Activated T-helper 1 cell treated with anti-CD3 and anti-CD28 coated beads, Interleukin-2, amount 50 U/mL, for 16 hours (primary cell): ENCODE data around the gene UCHL3.
A peak's percentile ranks its signal among the peaks of the same experiment; 100 is the strongest.

Source experiments
- DNase-seq, 2 donors: peaks; one replicate each; pipeline ENCODE4 v3.0.0-alpha.2; 2020; ENCODE audit warnings: low read depth in 1 of 2, low spot score in 1 of 2

Gene UCHL3

GRCh38 chr13:75621147-75621546 lies 71.6 kb downstream of the UCHL3 start:
- DNase-seq, result no peak

- no peak for DNase-seq
Observed at GRCh38 chr13:75628801-75629200, 79.2 kb downstream of the UCHL3 start.

- DNase-seq, result no peak
Observed at GRCh38 chr13:75633285-75633684, 83.7 kb downstream of the UCHL3 start.

GRCh38 chr13:75635101-75635827 lies 85.7 kb downstream of the UCHL3 start:
- peak in 1 of 2 donors; percentile 3 for DNase-seq

- DNase-seq, result peak; percentile 25 to 31
Observed at GRCh38 chr13:75635828-75636435, 86.3 kb downstream of the UCHL3 start, which contains the start of gene LMO7. LMO7 (plus strand) TSS chr13:75636330; CDS start chr13:75636658, 328 bp downstream.

GRCh38 chr13:75636436-75637180 lies 87.0 kb downstream of the UCHL3 start:
- peak; percentile 8 to 17 for DNase-seq

- no peak for DNase-seq
Observed at GRCh38 chr13:75637181-75637750, 87.7 kb downstream of the UCHL3 start.

- DNase-seq, result no peak
Observed at GRCh38 chr13:75639454-75639853, 89.9 kb downstream of the UCHL3 start.

GRCh38 chr13:75641026-75641425 lies 91.4 kb downstream of the UCHL3 start:
- DNase-seq, result no peak

GRCh38 chr13:75643182-75643581 lies 93.6 kb downstream of the UCHL3 start:
- no peak for DNase-seq

- DNase-seq, result no peak
Observed at GRCh38 chr13:75643693-75644092, 94.1 kb downstream of the UCHL3 start.

- no peak for DNase-seq
Observed at GRCh38 chr13:75645141-75645540, 95.5 kb downstream of the UCHL3 start.

- no peak for DNase-seq
Observed at GRCh38 chr13:75647126-75647784, 97.7 kb downstream of the UCHL3 start.

GRCh38 chr13:75648446-75648845 lies 98.9 kb downstream of the UCHL3 start:
- DNase-seq, result no peak

- no peak for DNase-seq
Observed at GRCh38 chr13:75651013-75651412, 101.4 kb downstream of the UCHL3 start.

- DNase-seq, result no peak
Observed at GRCh38 chr13:75652726-75653125, 103.1 kb downstream of the UCHL3 start.
